SK-N-SH (cell line): Measurements from ENCODE around the gene CAPN7.

ENCODE experiments used
- CTCF ChIP-seq: fragments of 200-600 bp; sonication (generic); IDR thresholded peaks from 2 replicates; pipeline ENCODE4 v1.6.1; 2017; ENCODE audit warnings: antibody characterized with exemption, mild to moderate bottlenecking, moderate library complexity
- EP300 ChIP-seq, 2 experiments: IDR thresholded peaks; 2 replicates each; pipeline versions ENCODE4 v1.4.0 to v1.6.1; 2012; ENCODE audit warnings: borderline replicate concordance in 1 of 2, low read depth in 1 of 2, low read length in 1 of 2
- EZH2phosphoT487 ChIP-seq: fragments of 200-600 bp; sonication (generic); IDR thresholded peaks from 2 replicates; pipeline ENCODE4 v1.6.1; 2017; ENCODE audit warnings: low read depth, mixed run types, mild to moderate bottlenecking, antibody characterized with exemption, moderate library complexity, borderline replicate concordance
- GABPA ChIP-seq: IDR thresholded peaks from 2 replicates; pipeline ENCODE4 v1.4.0; 2012; ENCODE audit warnings: low read depth, mild to moderate bottlenecking
- JUND ChIP-seq: IDR thresholded peaks from 2 replicates; pipeline ENCODE4 v1.4.0; 2012
- MAX ChIP-seq: IDR thresholded peaks from 2 replicates; pipeline ENCODE4 v1.4.0; 2012; ENCODE audit warnings: low read depth
- MEF2A ChIP-seq: IDR thresholded peaks from 2 replicates; pipeline ENCODE4 v1.4.0; 2012; ENCODE audit warnings: low read depth, borderline replicate concordance
- PBX3 ChIP-seq: IDR thresholded peaks from 2 replicates; pipeline ENCODE4; 2012
- POLR2AphosphoS5 ChIP-seq: IDR thresholded peaks from 2 replicates; pipeline ENCODE4 v1.6.1; 2012; ENCODE audit warnings: low read depth, low read length
- REST ChIP-seq: IDR thresholded peaks from 2 replicates; pipeline ENCODE4 v1.6.1; 2012; ENCODE audit warnings: mild to moderate bottlenecking, low read depth, low read length, moderate library complexity
- RFX5 ChIP-seq: IDR thresholded peaks from 2 replicates; pipeline ENCODE4 v1.6.1; 2012; ENCODE audit warnings: mild to moderate bottlenecking, improper control_type of control experiment, low read length
- SIN3A ChIP-seq: IDR thresholded peaks from 2 replicates; pipeline ENCODE4 v1.6.1; 2012; ENCODE audit warnings: low read depth, mild to moderate bottlenecking, low read length, moderate library complexity, borderline replicate concordance
- USF2 ChIP-seq: fragments of 150-350 bp; IDR thresholded peaks from 2 replicates; pipeline ENCODE4 v1.6.1; 2017; ENCODE audit warnings: antibody characterized with exemption, low read length, low read depth, borderline replicate concordance
- YY1 ChIP-seq: IDR thresholded peaks from 2 replicates; pipeline ENCODE4 v1.4.0; 2012; ENCODE audit warnings: low read depth, mild to moderate bottlenecking

- TF ChIP-seq EP300 (IDR thresholded peaks at IDR 0.05; ENCODE audit: borderline replicate concordance in 1 of 2, low read depth in 1 of 2, low read length in 1 of 2) (no peak), CTCF (no peak), USF2 (no peak), SIN3A (no peak), MEF2A (no peak), EZH2phosphoT487 (no peak), JUND (no peak), RFX5 (no peak), GABPA (no peak), MAX (no peak), REST (no peak), PBX3 (no peak), YY1 (no peak), POLR2AphosphoS5 (no peak)
Measured at GRCh38 chr3:15220056-15220455, 14.0 kb downstream of the CAPN7 start.
